OCI-LY1 (cell line): ENCODE results near the gene CHRDL1.

ENCODE experiments used
- H2AFZ ChIP-seq: fragments of 200-600 bp; sonication (generic), shearing (Covaris generic); 2 replicates; pipeline ENCODE4 v1.6.0; 2014; ENCODE audit warnings: antibody characterized with exemption, mild to moderate bottlenecking, low read length
- H3F3A ChIP-seq: fragments of 200-600 bp; sonication (generic), shearing (Covaris generic); 2 replicates; pipeline ENCODE4 v1.6.0; 2014; ENCODE audit warnings: mild to moderate bottlenecking, antibody characterized with exemption, low read length, moderate library complexity; ENCODE audit not compliant: insufficient read depth
- H3K27ac ChIP-seq: fragments of 200-600 bp; sonication (generic); 2 replicates; pipeline ENCODE4 v1.5.1; 2014; ENCODE audit warnings: low read length, mixed run types, mild to moderate bottlenecking, low read depth; ENCODE audit not compliant: poor library complexity, severe bottlenecking
- H3K27me3 ChIP-seq: fragments of 200-600 bp; sonication (generic); 2 replicates; pipeline ENCODE4 v1.6.0; 2014; ENCODE audit warnings: antibody characterized with exemption, mild to moderate bottlenecking, low read length, moderate library complexity; ENCODE audit not compliant: insufficient read depth
- H3K36me3 ChIP-seq: fragments of 200-600 bp; sonication (generic); 2 replicates; pipeline ENCODE4 v1.6.1; 2014; ENCODE audit warnings: mild to moderate bottlenecking, antibody characterized with exemption, low read length, moderate library complexity, mixed read lengths; ENCODE audit not compliant: insufficient read depth
- H3K4me1 ChIP-seq: fragments of 200-600 bp; sonication (generic); 2 replicates; pipeline ENCODE4 v1.5.1; 2014; ENCODE audit warnings: mild to moderate bottlenecking, low read length, moderate library complexity; ENCODE audit not compliant: insufficient read depth, severe bottlenecking
- H3K4me2 ChIP-seq: fragments of 200-600 bp; sonication (generic), shearing (Covaris generic); 2 replicates; pipeline ENCODE4 v1.6.1; 2014; ENCODE audit warnings: low read length
- H3K4me3 ChIP-seq: fragments of 200-600 bp; sonication (generic); 2 replicates; pipeline ENCODE4 v1.5.1; 2014; ENCODE audit warnings: low read length, low read depth, mild to moderate bottlenecking, mixed read lengths; ENCODE audit not compliant: poor library complexity, severe bottlenecking
- H3K79me2 ChIP-seq: fragments of 200-600 bp; shearing (Covaris generic); 2 replicates; pipeline ENCODE4 v1.6.1; 2016; ENCODE audit warnings: mixed run types, low read length, mixed read lengths; ENCODE audit not compliant: insufficient read depth
- H3K9ac ChIP-seq: fragments of 200-600 bp; sonication (generic), shearing (Covaris generic); 2 replicates; pipeline ENCODE4 v1.6.1; 2014; ENCODE audit warnings: mild to moderate bottlenecking, low read length, mixed read lengths
- H3K9me2 ChIP-seq: fragments of 200-600 bp; sonication (generic), shearing (Covaris generic); 2 replicates; pipeline ENCODE4 v1.6.1; 2014; ENCODE audit warnings: low read depth, mild to moderate bottlenecking, low read length, mixed read lengths
- H3K9me3 ChIP-seq: fragments of 200-600 bp; shearing (Covaris generic); 2 replicates; pipeline ENCODE4 v1.6.1; 2014; ENCODE audit warnings: low read length, mixed read lengths
- H4K20me1 ChIP-seq: fragments of 200-600 bp; sonication (generic), shearing (Covaris generic); 2 replicates; pipeline ENCODE4 v1.6.0; 2016; ENCODE audit warnings: mild to moderate bottlenecking, low read length; ENCODE audit not compliant: insufficient read depth
- EZH2 ChIP-seq: fragments of 200-600 bp; sonication (generic), shearing (Covaris generic); IDR thresholded peaks from 2 replicates; pipeline ENCODE4 v1.8.0; 2017; ENCODE audit warnings: borderline replicate concordance, mixed run types, mild to moderate bottlenecking, antibody characterized with exemption, low read length, moderate library complexity, mixed read lengths
- TF ChIP-seq, protein P1 (sequence below): fragments of 200-600 bp; sonication (generic), shearing (Covaris generic); IDR thresholded peaks from 2 replicates; pipeline ENCODE4 v1.5.1; 2017; ENCODE audit warnings: mild to moderate bottlenecking, antibody characterized with exemption, low read length, moderate library complexity, mixed read lengths

Gene CHRDL1, protein sequence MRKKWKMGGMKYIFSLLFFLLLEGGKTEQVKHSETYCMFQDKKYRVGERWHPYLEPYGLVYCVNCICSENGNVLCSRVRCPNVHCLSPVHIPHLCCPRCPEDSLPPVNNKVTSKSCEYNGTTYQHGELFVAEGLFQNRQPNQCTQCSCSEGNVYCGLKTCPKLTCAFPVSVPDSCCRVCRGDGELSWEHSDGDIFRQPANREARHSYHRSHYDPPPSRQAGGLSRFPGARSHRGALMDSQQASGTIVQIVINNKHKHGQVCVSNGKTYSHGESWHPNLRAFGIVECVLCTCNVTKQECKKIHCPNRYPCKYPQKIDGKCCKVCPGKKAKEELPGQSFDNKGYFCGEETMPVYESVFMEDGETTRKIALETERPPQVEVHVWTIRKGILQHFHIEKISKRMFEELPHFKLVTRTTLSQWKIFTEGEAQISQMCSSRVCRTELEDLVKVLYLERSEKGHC

GRCh38 chrX:110795645-110796406, at the start of gene CHRDL1:
Gene CHRDL1 (minus strand): TSS chrX:110795817. CDS start chrX:110792181, 3,636 bp downstream.
- Histone ChIP-seq H3K4me2 (no peak within 1 kb of the TSS), H3K79me2 (no peaks in the 10 kb centered on the region), H3K36me3 (no peaks in the 10 kb centered on the region), H3F3A (no peaks in the 10 kb centered on the region), H3K9me3 (no peaks in the 10 kb centered on the region), H3K4me1 (no peaks in the 10 kb centered on the region), H4K20me1 (no peaks in the 10 kb centered on the region), H3K9me2 (no peaks in the 10 kb centered on the region), H3K27me3 (no peaks in the 10 kb centered on the region), H3K27ac (no peak within 1 kb of the TSS), H3K4me3 (no peak within 1 kb of the TSS), H3K9ac (no peak within 1 kb of the TSS), H2AFZ (no peak within 1 kb of the TSS)
- TF ChIP-seq, protein P1, sequence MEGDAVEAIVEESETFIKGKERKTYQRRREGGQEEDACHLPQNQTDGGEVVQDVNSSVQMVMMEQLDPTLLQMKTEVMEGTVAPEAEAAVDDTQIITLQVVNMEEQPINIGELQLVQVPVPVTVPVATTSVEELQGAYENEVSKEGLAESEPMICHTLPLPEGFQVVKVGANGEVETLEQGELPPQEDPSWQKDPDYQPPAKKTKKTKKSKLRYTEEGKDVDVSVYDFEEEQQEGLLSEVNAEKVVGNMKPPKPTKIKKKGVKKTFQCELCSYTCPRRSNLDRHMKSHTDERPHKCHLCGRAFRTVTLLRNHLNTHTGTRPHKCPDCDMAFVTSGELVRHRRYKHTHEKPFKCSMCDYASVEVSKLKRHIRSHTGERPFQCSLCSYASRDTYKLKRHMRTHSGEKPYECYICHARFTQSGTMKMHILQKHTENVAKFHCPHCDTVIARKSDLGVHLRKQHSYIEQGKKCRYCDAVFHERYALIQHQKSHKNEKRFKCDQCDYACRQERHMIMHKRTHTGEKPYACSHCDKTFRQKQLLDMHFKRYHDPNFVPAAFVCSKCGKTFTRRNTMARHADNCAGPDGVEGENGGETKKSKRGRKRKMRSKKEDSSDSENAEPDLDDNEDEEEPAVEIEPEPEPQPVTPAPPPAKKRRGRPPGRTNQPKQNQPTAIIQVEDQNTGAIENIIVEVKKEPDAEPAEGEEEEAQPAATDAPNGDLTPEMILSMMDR, result no peak

- H2AFZ ChIP-seq, result no peak overlapping the region
- no peak overlapping the region for H3K9ac ChIP-seq
- H3K27me3 ChIP-seq, result no peaks in the 10 kb centered on the region
- H3K4me1 ChIP-seq, result no peaks in the 10 kb centered on the region
- H3F3A ChIP-seq, result no peaks in the 10 kb centered on the region
- H3K79me2 ChIP-seq, result no peaks in the 10 kb centered on the region
- H3K9me2 ChIP-seq, result no peaks in the 10 kb centered on the region
- no peak overlapping the region for H3K4me3 ChIP-seq
- TF ChIP-seq, protein P1, result peak; percentile 19; the same call in 1 of the 2 replicates
- TF ChIP-seq EZH2, result no peak
- no peak overlapping the region for H3K4me2 ChIP-seq
- H4K20me1 ChIP-seq, result no peaks in the 10 kb centered on the region
- H3K27ac ChIP-seq, result no peak overlapping the region
- no peaks in the 10 kb centered on the region for H3K36me3 ChIP-seq
- no peaks in the 10 kb centered on the region for H3K9me3 ChIP-seq
Observed at GRCh38 chrX:110836982-110837381, 41.4 kb upstream of the CHRDL1 start.

DNA sequence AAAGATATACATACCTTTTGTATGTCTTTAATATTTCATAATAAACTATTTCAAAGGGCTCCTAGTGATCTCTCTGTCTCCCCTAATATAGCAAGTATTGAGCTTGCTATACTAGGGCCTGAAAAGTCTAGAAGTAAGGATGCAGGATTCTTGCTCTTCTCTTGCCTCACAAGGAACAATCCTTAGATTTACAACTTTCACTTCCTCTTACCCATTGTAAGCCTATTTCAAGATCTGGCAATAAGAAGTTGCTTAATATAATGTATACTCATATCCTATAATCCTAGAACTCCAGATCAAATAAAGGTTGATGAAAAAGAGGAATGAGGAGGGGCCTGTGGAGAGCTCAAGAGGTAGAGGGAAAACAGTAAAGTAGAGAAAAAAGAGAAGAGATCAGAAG, 40.8 kb upstream of the CHRDL1 start:
- no peaks in the 10 kb centered on the region for H3K9me3 ChIP-seq

More for the DNA sequence above, 40.8 kb upstream of the CHRDL1 start:
- H3K4me3 ChIP-seq, result no peak overlapping the region
- no peaks in the 10 kb centered on the region for H4K20me1 ChIP-seq
- no peak overlapping the region for H2AFZ ChIP-seq
- no peaks in the 10 kb centered on the region for H3K27me3 ChIP-seq
- no peak overlapping the region for H3K27ac ChIP-seq
- H3K9me2 ChIP-seq, result no peaks in the 10 kb centered on the region
- no peak for TF ChIP-seq EZH2
- TF ChIP-seq, protein P1, result no peak
- no peaks in the 10 kb centered on the region for H3F3A ChIP-seq
- H3K4me2 ChIP-seq, result no peak overlapping the region
- H3K36me3 ChIP-seq, result no peaks in the 10 kb centered on the region
- H3K79me2 ChIP-seq, result no peaks in the 10 kb centered on the region
- H3K4me1 ChIP-seq, result no peaks in the 10 kb centered on the region
- no peak overlapping the region for H3K9ac ChIP-seq
